ENCODE data around the gene DPYSL4. TPM values are rescaled to one million over a fixed set of nuclear protein-coding genes. Genes with fewer than 3 reads are reported as not detected.

DPYSL4 gene
- total RNA-seq, 6 experiments from 2014 or later, result 0.24 to 0.31 (median 0.25) TPM; not detected in 3

DNA sequence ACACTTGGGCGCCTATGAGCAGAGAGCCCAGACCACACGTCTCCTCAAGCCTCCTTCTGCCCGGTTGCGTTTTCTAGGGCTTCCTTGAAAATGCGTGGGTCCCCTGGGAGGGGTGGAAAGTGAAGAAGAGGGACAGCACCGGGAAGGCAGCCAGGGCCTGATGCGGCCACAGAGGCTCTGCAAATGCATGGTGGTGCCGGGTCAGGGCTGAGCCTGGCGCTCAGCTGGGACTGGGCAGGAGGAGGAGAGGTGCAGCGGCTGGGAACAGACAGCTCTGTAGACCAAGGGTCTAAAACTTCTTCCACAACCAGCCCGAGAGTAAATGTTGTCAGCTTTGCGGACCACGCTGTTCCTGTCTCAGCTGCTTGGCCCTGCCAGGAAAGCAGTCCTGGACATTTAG lies 1.6 kb downstream of the DPYSL4 start:
- TF ChIP-seq POLR2A (IDR thresholded peaks at IDR 0.05), result no peak
- no peak for TF ChIP-seq CTCF (IDR thresholded peaks at IDR 0.05)
- Histone ChIP-seq H3K27ac (no peak overlapping the region), H3K36me3 (no peaks in the 10 kb centered on the region), H3K4me3 (no peak overlapping the region), H3K9me3 (no peaks in the 10 kb centered on the region), H3K27me3 (peaks cover 0 to 32% of the 10 kb centered on the region in 2 donors), H3K4me1 (peaks cover 0 to 18% (median 0%) of the 10 kb centered on the region in 4 donors)
- intact Hi-C loops (cut with DNase I), result no loop called here
- WGBS (ENCODE audit: insufficient coverage, low coverage, low lambda C conversion rate, missing lambda C conversion rate), result 40% methylated on average over 9 of the region's 13 CpGs
- DNase-seq, result no peak
- ATAC-seq, result no peak

DNA sequence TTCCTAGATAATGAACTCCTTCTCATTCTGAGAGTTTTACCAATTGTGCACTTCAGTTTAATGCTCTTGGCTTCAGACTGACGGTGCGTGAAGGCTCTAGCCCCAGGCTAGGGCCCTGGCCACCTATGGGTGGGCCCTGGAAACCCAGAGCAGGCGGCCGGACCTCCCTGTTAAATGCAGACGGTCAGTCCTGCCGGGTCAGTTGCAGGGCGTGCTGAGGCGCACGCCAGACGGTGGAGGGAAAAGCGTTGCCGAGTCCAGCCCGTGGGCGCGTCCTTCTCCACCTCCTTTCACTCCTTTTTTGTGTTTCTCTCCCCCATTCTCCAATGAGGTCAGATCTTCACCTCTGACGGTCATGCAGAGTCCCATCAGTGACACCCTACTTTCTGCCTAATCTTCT lies 2.3 kb downstream of the DPYSL4 start:
- Histone ChIP-seq H3K4me1 (peaks cover 0 to 18% (median 0%) of the 10 kb centered on the region in 4 donors), H3K9me3 (no peaks in the 10 kb centered on the region), H3K36me3 (no peaks in the 10 kb centered on the region), H3K4me3 (no peak overlapping the region), H3K27me3 (peaks cover 0 to 32% of the 10 kb centered on the region in 2 donors), H3K27ac (no peak overlapping the region)
- TF ChIP-seq CTCF (IDR thresholded peaks at IDR 0.05) (no peak), POLR2A (IDR thresholded peaks at IDR 0.05) (no peak)
- intact Hi-C loops (cut with DNase I), result no loop called here
- ATAC-seq (no peak), DNase-seq (no peak)
- 65% methylated on average over 7 of the region's 16 CpGs for WGBS (ENCODE audit: insufficient coverage, low coverage, low lambda C conversion rate, missing lambda C conversion rate)

DNA sequence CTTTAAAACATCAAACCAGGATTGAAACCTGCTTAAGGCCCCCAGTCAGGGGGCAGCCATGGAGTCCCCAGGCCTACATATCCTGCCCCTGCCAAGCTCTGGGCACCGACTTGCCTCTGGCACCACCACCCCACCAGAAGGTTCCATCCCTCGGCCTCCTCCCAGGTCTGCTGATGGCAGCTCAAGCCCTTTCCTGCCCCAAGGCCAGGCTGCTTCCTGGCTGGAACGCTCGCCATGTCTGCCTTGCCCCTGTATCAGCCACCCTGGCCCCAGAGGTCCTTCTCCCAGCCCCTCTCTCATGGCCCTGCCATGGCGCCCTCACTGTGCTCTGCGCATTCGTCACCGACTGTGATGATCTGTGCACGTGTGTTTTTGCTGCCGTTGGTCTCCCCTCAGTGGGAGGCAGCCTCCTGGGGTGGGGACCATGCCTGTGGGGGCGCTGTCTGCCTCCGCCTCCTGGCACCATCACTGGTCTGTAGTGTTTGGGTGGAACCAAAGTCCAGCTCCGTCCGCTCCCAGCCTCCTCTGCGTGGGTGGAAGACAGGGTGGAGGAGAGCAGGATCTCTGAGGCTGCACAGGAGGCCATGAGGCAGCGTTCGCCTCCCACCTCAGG lies 3.2 kb downstream of the DPYSL4 start:
- no peaks in the 10 kb centered on the region for H3K36me3 ChIP-seq
- no peak for TF ChIP-seq CTCF (IDR thresholded peaks at IDR 0.05)
- no peak for TF ChIP-seq POLR2A (IDR thresholded peaks at IDR 0.05)
- H3K4me1 ChIP-seq, result peaks cover 0 to 18% (median 0%) of the 10 kb centered on the region in 4 donors
- ATAC-seq, result no peak
- H3K27ac ChIP-seq, result no peak overlapping the region
- H3K4me3 ChIP-seq, result no peak overlapping the region
- WGBS (ENCODE audit: insufficient coverage, low coverage, low lambda C conversion rate, missing lambda C conversion rate), result 76% methylated on average over 3 of the region's 17 CpGs
- H3K9me3 ChIP-seq, result no peaks in the 10 kb centered on the region
- no peak for DNase-seq
- intact Hi-C loops (cut with DNase I), result no loop called here
- H3K27me3 ChIP-seq, result peaks cover 0 to 28% of the 10 kb centered on the region in 2 donors

DNA sequence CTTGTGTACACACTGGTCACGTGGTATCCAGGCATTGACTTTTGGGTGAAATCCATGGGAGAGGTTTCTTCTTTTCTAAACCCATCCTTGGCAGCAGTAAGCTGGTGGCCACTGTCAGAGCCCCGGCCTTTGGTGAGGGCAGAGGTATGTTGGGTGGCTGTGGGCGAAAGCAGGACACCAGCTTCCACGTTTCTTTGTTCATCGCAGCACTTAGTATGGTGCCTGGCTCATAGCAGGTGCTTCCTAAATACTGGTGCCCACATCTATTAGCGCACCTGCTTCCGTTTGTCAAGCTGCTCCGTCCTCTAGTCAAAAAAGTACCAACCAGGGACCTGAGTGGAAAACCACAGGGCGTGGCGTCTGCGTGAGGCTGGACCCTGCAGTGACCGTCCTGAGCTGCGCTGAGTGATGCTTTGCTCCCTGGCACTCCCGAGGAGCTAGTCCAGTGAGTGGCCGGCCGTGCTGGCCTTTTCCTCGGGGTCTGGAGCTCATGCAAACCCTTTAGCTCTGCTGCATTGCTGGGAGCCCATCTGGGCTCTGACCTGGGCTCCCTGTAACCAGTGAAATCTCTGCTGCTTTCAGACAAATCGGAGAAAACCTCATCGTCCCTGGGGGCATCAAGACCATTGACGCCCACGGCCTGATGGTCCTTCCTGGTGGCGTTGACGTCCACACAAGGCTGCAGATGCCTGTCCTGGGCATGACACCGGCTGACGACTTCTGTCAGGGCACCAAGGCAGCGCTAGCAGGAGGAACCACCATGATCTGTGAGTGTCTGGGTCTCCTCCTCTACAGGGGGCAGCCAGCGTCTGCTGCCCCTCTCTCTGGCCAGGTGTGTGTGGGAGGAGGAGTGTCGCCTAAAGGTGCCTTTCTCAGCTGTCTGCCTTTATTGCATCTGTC lies 5.6 kb downstream of the DPYSL4 start:
- Histone ChIP-seq H3K4me3 (no peak overlapping the region), H3K4me1 (peaks cover 0 to 3% (median 0%) of the 10 kb centered on the region in 4 donors), H3K27ac (no peak overlapping the region), H3K9me3 (no peaks in the 10 kb centered on the region), H3K36me3 (no peaks in the 10 kb centered on the region), H3K27me3 (peaks cover 0 to 11% of the 10 kb centered on the region in 2 donors)
- no peak for TF ChIP-seq POLR2A (IDR thresholded peaks at IDR 0.05)
- no peak for TF ChIP-seq CTCF (IDR thresholded peaks at IDR 0.05)
- ATAC-seq, result no peak
- DNase-seq, result peak in 1 of 3 donors; percentile 38
- intact Hi-C loops (cut with DNase I), result no loop called here
- 61% methylated on average over 5 of the region's 28 CpGs for WGBS (ENCODE audit: insufficient coverage, low coverage, low lambda C conversion rate, missing lambda C conversion rate)

Data from right lobe of liver (tissue), 6 donors.